ENCODE measurements around the gene ZNF280A. TPM values are rescaled to one million over a fixed set of nuclear protein-coding genes. Genes with fewer than 3 reads are reported as not detected.

ZNF280A gene
- total RNA-seq = under 0.01 TPM in 1 of 2 replicates, not detected in the other

GRCh38 chr22:22520020-22520656 is at the start of gene ZNF280A:
ZNF280A (minus strand) TSS chr22:22520270; CDS start chr22:22515630, 4,640 bp downstream.
- DNase-seq (ENCODE audit: low read depth in 2 of 2) = peak in 1 of 2 donors; percentile 2

GRCh38 chr22:22569218-22569617 is 49.1 kb upstream of the ZNF280A start:
- no peak for DNase-seq (ENCODE audit: low read depth in 2 of 2)

- no peak for DNase-seq (ENCODE audit: low read depth in 2 of 2)
Measured at GRCh38 chr22:22565981-22566380, 45.9 kb upstream of the ZNF280A start.

- peak in 1 of 2 donors; percentile 42 for DNase-seq (ENCODE audit: low read depth in 2 of 2)
Measured at GRCh38 chr22:22558972-22559603, 39.0 kb upstream of the ZNF280A start, which contains the start of gene PRAME. PRAME (minus strand) TSS chr22:22559265; CDS start chr22:22556832, 2,433 bp downstream.

GRCh38 chr22:22558071-22558971 is 38.3 kb upstream of the ZNF280A start:
- DNase-seq (ENCODE audit: low read depth in 2 of 2) = no peak

GRCh38 chr22:22556995-22557925 is 37.2 kb upstream of the ZNF280A start:
- DNase-seq (ENCODE audit: low read depth in 2 of 2) = no peak

- no peak for DNase-seq (ENCODE audit: low read depth in 2 of 2)
Measured at GRCh38 chr22:22556578-22556977, 36.5 kb upstream of the ZNF280A start.

- no peak for DNase-seq (ENCODE audit: low read depth in 2 of 2)
Measured at GRCh38 chr22:22555596-22555995, 35.5 kb upstream of the ZNF280A start.

GRCh38 chr22:22554587-22555284 is 34.7 kb upstream of the ZNF280A start:
- DNase-seq (ENCODE audit: low read depth in 2 of 2) = no peak

GRCh38 chr22:22553735-22554586 is 33.9 kb upstream of the ZNF280A start:
- DNase-seq (ENCODE audit: low read depth in 2 of 2) = no peak

GRCh38 chr22:22553141-22553540 is 33.1 kb upstream of the ZNF280A start:
- DNase-seq (ENCODE audit: low read depth in 2 of 2) = no peak

- DNase-seq (ENCODE audit: low read depth in 2 of 2) = no peak
Measured at GRCh38 chr22:22552630-22553029, 32.6 kb upstream of the ZNF280A start.

- no peak for DNase-seq (ENCODE audit: low read depth in 2 of 2)
Measured at GRCh38 chr22:22550789-22551434, 30.8 kb upstream of the ZNF280A start.

- no peak for DNase-seq (ENCODE audit: low read depth in 2 of 2)
Measured at GRCh38 chr22:22548910-22549309, 28.8 kb upstream of the ZNF280A start.

- no peak for DNase-seq (ENCODE audit: low read depth in 2 of 2)
Measured at GRCh38 chr22:22548317-22548716, 28.2 kb upstream of the ZNF280A start.

GRCh38 chr22:22547692-22548300 is 27.7 kb upstream of the ZNF280A start:
- DNase-seq (ENCODE audit: low read depth in 2 of 2) = no peak

GRCh38 chr22:22547226-22547625 is 27.2 kb upstream of the ZNF280A start:
- no peak for DNase-seq (ENCODE audit: low read depth in 2 of 2)

- DNase-seq (ENCODE audit: low read depth in 2 of 2) = no peak
Measured at GRCh38 chr22:22546490-22546889, 26.4 kb upstream of the ZNF280A start.

All from dermis microvascular lymphatic vessel endothelial cell (primary cell).